Stimulated activated CD8-positive, alpha-beta memory T cell treated with anti-CD3 and anti-CD28 coated beads, Interleukin-4, amount 100 ng/mL, for 24 hours (primary cell): ENCODE measurements around the gene C4BPA.

Source experiments
- DNase-seq: peaks from one replicate; pipeline ENCODE4 v3.0.0-alpha.2; 2020; ENCODE audit warnings: low read depth

The C4BPA gene

DNA sequence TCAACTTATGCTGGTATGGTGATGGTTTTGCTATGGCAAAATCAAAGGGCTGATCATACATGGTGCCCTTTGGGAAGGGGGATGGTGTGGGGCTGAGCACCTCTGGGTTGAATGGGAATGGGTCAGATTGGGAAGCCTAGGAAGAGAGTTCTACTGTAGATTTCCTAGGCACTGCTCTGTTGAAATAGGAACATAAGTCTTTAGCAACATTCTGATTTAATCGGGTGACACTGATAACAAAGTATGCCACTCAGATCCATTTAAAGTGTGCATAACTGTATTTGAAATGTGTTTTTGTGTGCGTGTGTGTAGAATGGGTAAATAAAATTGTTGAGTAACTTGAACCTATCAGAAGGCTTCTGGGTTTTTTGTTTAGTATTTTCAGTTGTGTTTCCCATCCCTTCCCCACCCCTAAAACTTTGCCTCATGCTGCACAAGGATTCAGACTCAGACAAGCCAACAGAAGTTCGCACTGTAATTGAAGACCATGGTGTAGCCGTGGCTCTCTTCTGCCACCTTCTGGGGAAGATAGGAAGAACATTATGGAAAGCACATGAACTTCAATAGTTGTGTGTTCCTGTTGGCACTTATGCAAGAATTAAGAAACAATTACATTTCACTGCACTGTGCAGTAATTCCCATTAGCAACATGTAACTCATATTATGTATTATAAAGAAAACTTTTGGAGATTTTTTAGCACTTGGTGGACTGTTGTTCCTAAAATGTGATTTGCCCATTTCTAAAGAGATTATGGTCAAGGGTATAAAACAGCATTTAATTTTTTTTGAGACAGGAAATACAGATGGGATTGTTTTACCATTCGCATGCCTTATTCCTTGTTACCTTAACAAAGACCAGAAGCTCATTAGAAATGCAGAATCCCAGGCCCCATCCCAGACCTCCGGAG lies 26.3 kb upstream of the C4BPA start:
- DNase-seq, result peak; percentile 27

- no peak for DNase-seq
Observed at GRCh38 chr1:207078578-207079132, 25.4 kb upstream of the C4BPA start.

DNA sequence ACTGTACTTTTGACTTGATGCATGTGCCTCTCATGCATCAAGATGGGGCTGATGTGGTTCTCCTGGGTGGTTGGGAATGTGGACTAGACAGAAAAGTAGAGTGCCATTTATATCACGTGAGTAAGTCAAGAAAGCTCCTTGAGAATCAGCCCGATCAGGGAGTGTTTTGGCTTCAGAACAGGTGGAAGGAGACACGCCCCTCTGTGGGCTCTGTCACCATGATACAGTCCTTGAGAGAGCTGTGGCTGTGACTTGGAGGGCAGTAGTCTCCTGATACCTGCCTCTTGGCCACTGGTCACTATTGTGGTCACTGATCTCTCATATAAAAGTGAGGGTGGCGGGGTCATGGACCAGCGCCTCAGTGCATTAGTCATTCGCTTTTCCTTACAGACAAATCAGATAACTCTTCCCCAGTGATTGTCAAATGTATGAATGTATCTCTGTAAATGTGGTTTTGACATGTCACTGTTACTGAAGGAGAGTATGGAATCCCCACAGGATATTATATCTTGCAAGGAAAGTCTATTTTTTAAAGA lies 24.3 kb upstream of the C4BPA start:
- DNase-seq, result no peak

- DNase-seq, result no peak
Observed at GRCh38 chr1:207081088-207081487, 22.9 kb upstream of the C4BPA start.

GRCh38 chr1:207081806-207082205 lies 22.2 kb upstream of the C4BPA start:
- no peak for DNase-seq

DNA sequence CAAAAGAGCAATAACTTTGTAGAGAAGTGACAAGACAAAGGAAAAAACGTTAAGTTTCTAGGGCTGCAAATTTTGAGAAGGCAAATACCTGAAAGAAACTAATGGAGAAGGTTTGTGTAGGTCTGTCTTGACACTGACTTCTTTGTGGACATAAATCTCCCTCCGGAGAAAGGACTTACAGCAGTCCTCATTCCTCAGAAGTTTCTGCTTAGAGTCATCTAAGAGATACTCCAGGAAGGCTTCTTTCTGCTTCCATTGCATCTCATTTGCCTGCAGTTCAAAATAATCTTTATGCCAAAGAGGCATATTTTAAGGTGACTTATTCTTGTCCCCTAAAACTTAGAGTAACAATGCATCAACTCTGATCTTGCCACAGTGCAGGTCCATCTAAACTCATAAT lies 19.8 kb upstream of the C4BPA start:
- DNase-seq, result no peak

DNA sequence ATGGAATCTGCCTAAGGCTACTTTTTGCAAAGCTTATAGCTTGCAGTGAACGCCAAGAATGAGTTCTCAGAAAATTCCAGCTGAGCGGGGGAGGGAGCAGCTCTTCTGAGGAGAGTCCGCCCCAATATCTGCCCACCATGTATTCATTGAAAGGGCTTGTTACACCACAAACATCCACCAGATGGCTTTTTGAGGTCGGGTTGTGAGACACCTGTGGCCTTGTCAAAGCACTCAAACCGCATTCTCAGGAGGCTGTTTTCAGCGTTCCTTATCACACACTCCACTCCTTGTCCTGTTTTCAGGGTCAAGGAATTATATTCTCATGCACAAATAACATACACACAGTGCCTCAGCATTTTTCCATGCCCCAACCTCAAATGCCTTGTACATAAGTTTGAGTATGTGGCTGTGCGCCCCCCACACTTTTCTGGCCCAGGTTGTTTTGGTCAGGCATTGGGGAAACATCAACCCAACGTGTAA lies 19.3 kb upstream of the C4BPA start:
- DNase-seq, result peak; percentile 7

DNA sequence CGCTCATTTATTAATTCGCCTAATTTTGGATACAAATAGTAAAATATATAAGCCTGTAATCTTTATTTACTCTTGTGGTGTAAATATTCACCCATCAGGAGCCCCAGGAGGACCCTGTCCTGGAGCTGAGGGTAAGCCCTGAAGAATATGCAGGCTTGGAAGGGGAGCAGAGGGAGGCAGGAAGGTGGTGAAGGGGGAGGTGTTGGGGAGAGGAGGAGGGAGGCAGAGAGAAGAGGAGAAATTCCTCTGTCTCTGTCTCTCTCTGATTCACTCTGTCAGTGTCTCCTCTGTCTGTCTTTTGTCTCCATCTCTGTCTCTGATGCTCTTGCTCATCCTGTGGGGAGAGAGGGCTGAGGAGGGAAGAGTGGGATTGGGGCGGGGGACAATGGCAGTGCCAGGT lies 18.1 kb upstream of the C4BPA start:
- DNase-seq, result no peak

GRCh38 chr1:207088161-207088560 lies 15.9 kb upstream of the C4BPA start:
- no peak for DNase-seq

- no peak for DNase-seq
Observed at GRCh38 chr1:207088701-207089626, 15.1 kb upstream of the C4BPA start, which contains the start of gene C4BPB. C4BPB (plus strand) TSS chr1:207088860; CDS start chr1:207089532, 672 bp downstream.

DNA sequence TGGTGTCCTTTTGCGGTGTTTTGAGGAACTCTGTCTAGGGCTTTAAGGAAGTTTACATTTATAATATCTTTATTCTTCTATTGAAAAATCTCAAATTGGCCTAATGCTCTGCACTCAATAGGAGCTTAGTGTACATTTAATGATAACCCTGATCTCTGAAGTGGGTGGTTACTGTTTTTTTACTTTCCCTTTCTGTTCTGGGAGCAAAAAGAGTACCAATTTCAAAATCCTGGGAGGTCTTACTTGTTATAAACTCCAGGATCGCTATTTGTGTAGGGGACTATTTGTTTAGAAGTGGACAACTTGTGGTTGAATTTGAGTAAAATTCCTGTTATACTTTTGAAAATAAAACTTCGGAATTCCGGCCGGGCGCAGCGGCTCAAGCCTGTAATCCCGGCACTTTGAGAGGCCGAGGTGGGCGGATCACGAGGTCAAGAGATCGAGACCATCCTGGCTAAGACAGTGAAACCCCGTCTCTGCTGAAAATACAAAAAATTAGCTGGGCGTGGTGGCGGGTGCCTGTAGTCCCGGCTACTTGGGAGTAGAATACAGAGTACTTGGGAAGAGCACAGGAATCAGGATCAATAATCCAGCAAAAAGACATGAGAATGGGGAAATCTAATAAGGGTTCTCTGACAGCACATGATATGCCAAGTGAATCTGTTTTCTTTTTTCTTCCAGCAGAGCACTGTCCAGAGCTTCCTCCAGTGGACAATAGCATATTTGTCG lies 14.2 kb upstream of the C4BPA start:
- no peak for DNase-seq

DNA sequence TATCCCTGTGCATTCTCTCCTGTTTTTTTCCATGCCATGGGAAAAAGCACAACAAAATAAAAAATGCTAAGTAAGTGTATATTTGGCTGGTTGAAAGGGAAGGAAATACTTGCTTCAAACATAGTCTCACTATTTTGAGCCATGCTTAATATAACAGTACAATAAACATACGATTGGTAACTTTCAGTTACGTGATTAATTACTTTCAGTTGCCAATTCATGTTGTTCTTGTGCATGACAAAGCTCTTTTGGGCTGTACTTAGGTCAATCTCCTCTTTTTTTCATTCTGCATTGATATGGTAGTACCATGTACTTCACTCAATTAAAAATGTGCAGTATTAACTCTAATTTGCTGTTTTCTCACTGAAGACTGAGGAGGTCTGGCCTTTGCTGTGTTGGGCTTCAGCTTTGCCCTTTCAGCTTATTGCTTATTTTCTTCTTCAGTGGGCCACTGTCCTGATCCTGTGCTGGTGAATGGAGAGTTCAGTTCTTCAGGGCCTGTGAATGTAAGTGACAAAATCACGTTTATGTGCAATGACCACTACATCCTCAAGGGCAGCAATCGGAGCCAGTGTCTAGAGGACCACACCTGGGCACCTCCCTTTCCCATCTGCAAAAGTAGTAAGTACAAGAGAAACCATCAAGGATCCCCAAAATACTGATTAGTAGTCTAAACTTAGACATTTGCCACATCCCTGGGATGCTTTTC lies 12.7 kb upstream of the C4BPA start:
- DNase-seq, result no peak

DNA sequence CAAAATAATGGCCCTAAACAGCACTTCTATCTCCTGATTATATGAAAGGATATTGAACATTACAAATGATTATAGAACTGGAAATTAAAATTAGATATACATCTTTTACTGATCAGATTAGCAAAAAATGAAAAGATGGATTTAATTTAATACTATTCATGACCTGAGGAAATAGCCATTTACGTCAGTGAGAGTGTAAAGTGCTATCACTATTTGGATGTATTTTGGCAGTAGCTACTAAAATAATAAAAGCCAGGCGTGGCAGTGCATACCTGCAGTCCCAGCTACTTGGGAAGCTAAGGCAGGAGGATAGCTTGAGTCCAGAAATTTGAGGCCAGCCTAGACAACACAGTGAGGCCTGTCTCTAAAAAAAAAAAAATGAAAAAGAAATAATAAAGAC lies 10.1 kb upstream of the C4BPA start:
- no peak for DNase-seq

GRCh38 chr1:207097871-207098324 lies 6.1 kb upstream of the C4BPA start:
- DNase-seq, result peak; percentile 1

DNA sequence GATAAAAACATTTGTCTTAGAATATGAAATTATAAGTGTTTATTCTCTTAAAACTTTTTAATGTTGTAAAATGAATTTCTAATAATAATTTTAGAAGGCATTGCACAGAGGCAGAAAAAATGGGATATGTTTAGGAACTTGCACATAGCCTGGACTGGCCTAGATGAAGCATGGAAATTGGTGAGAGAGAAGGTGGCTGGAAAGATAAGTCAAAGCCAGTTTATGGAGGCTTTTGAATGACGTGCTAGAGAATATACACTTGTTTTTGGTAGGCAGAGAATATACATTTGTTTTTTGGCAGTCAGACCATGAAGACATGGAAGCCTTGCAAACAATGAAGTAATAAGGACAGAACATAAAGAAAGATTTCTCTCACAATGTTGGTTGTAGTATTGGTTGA lies 2.3 kb upstream of the C4BPA start:
- no peak for DNase-seq

DNA sequence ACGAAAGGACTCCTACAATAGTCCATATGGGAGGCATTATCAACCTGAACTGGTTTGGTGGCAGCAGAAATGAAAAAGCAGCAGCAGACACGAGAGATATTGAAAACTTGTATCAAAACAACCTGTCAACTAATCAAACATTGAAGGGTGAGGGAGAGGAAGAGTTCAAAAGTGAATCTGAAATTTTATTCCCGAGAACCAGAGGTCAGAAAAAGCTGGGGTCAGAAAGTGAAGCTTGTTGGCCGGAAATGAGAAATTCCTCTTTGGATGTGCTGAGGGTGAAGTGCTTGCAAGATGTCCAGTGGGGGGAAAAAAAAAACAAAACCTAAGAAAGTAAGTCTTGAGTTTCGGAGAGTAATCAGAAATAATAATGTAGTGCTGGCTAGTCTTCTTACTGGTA lies 1.9 kb upstream of the C4BPA start:
- no peak for DNase-seq

GRCh38 chr1:207102659-207103058 lies 1.4 kb upstream of the C4BPA start:
- DNase-seq, result no peak

DNA sequence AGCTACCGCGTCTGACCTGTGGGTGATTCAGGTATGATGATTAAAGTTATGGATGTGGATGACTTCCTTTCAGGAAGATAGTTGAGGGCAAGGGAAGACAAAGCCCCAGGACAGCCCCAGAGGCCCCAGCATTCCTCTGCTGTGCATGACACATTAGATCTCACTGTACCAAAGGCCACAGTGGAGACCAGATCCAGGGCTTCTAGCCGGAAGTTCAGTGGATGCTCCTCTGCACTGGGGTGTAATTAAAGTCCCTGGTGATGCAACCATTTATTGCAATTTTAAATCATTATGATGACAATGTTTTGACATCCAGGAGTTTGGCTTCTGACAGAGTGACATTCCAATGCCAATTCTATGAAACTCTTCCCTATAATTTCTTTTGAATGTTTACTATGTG lies 5.0 kb downstream of the C4BPA start:
- no peak for DNase-seq

DNA sequence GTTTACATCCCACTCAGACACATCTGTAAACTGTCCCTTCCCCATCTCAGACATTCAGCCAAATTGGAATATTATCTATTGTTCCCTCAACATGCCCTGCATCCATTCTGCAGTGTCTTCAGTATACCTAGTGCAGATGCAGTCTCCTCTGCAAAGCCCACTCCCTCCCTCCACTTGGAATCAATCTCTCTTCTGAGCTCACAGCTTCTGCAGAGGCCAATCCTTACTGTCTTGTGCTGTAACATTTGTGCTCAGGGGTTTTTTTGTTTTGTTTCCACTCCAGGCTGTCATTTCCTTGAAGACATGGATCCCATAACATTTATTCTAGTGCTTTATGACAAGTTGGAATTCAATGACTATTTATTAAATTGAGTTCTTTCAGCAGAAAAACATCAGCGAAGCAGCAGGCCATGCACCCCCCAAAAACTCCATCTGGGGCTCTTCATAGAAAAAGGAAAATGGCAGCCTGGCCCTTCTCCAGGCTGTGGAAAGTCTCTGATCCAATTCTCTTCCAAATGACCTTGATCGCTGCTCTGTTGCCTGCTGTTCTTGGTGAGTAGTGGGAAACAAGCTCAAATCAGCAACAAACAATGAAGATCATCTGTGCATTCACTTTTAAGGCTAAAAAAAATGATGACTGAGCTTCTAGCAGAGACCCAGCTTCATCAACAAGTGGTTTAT lies 8.7 kb downstream of the C4BPA start:
- DNase-seq, result no peak

DNA sequence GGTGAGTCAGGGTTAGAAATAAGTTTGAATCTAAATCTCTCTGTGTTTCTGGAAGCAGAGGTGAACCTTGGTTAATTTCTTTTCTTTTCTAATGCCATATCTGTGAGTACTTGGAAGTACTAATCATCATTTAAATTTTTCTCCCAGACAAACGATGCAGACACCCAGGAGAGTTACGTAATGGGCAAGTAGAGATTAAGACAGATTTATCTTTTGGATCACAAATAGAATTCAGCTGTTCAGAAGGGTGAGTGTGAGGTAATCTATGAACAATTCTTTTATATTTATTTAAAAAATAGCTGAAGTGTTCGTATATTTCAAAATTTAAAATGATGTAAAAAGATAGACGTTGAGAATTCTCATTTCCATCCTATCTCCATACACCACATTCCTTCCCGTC lies 11.2 kb downstream of the C4BPA start:
- no peak for DNase-seq
